ENCODE data around the gene SYNE3.

SYNE3 gene

GRCh38 chr14:95504135-95505029 lies 12.1 kb downstream of the SYNE3 start:
- Histone ChIP-seq H3K4me3 (ENCODE audit: low read depth, low read length) (no peak overlapping the region), H3K27ac (no peak overlapping the region), H3K9ac (no peak overlapping the region), H3K36me3 (ENCODE audit: control insufficient read depth, insufficient read depth, low read length) (no peaks in the 10 kb centered on the region), H3K79me2 (no peaks in the 10 kb centered on the region), H3K4me1 (no peaks in the 10 kb centered on the region), H2AFZ (no peak overlapping the region), H3K9me3 (ENCODE audit: control insufficient read depth, low read length) (no peaks in the 10 kb centered on the region), H3K27me3 (ENCODE audit: control insufficient read depth, insufficient read depth, low read length) (no peaks in the 10 kb centered on the region), H3K4me2 (ENCODE audit: low read length) (no peak overlapping the region)
- TF ChIP-seq CTCF (IDR thresholded peaks at IDR 0.05) = no peak

- Histone ChIP-seq H3K79me2 (no peaks in the 10 kb centered on the region), H3K4me2 (ENCODE audit: low read length) (no peak overlapping the region), H3K4me1 (no peaks in the 10 kb centered on the region), H3K27me3 (ENCODE audit: control insufficient read depth, insufficient read depth, low read length) (no peaks in the 10 kb centered on the region), H3K36me3 (ENCODE audit: control insufficient read depth, insufficient read depth, low read length) (no peaks in the 10 kb centered on the region), H3K27ac (no peak overlapping the region), H2AFZ (no peak overlapping the region), H3K9me3 (ENCODE audit: control insufficient read depth, low read length) (no peaks in the 10 kb centered on the region), H3K9ac (no peak overlapping the region), H3K4me3 (ENCODE audit: low read depth, low read length) (no peak overlapping the region)
- TF ChIP-seq CTCF (IDR thresholded peaks at IDR 0.05) = no peak
These were observed 12.9 kb downstream of the SYNE3 start for GRCh38 chr14:95503365-95504134.

GRCh38 chr14:95502381-95502950 lies 14.0 kb downstream of the SYNE3 start:
- Histone ChIP-seq H3K4me3 (ENCODE audit: low read depth, low read length) (no peak overlapping the region), H3K9me3 (ENCODE audit: control insufficient read depth, low read length) (no peaks in the 10 kb centered on the region), H3K36me3 (ENCODE audit: control insufficient read depth, insufficient read depth, low read length) (no peaks in the 10 kb centered on the region), H2AFZ (no peak overlapping the region), H3K9ac (no peak overlapping the region), H3K79me2 (no peaks in the 10 kb centered on the region), H3K27ac (no peak overlapping the region), H3K4me1 (no peaks in the 10 kb centered on the region), H3K27me3 (ENCODE audit: control insufficient read depth, insufficient read depth, low read length) (no peaks in the 10 kb centered on the region), H3K4me2 (ENCODE audit: low read length) (no peak overlapping the region)
- TF ChIP-seq CTCF (IDR thresholded peaks at IDR 0.05) = no peak

GRCh38 chr14:95500772-95501401 lies 15.6 kb downstream of the SYNE3 start:
- H3K9ac ChIP-seq = no peak overlapping the region
- H3K27ac ChIP-seq = no peak overlapping the region
- no peaks in the 10 kb centered on the region for H3K9me3 ChIP-seq (ENCODE audit: control insufficient read depth, low read length)
- H3K79me2 ChIP-seq = no peaks in the 10 kb centered on the region
- H3K4me2 ChIP-seq (ENCODE audit: low read length) = no peak overlapping the region
- no peaks in the 10 kb centered on the region for H3K36me3 ChIP-seq (ENCODE audit: control insufficient read depth, insufficient read depth, low read length)
- no peaks in the 10 kb centered on the region for H3K4me1 ChIP-seq
- no peak overlapping the region for H2AFZ ChIP-seq
- H3K27me3 ChIP-seq (ENCODE audit: control insufficient read depth, insufficient read depth, low read length) = no peaks in the 10 kb centered on the region
- TF ChIP-seq CTCF (IDR thresholded peaks at IDR 0.05) = no peak
- no peak overlapping the region for H3K4me3 ChIP-seq (ENCODE audit: low read depth, low read length)

Measured in parathyroid adenoma (tissue), 2 donors.